Thoracic aorta (tissue), 2 donors: ENCODE data around the gene OSCAR. TPM values are rescaled to one million over a fixed set of nuclear protein-coding genes. Genes with fewer than 3 reads are reported as not detected.

ENCODE experiments used
- ATAC-seq: fragments of 150-250 bp; one replicate; pipeline ENCODE4 v1.8.0; 2017; ENCODE audit warnings: low read depth; ENCODE audit not compliant: insufficient number of reproducible peaks, low FRiP score
- DNase-seq: peaks from one replicate; pipeline ENCODE4 v3.0.0-alpha.2; 2020; ENCODE audit warnings: low spot score
- H3K27ac ChIP-seq, 2 donors: fragments of 200-600 bp; sonication (generic); 1 replicate in 1 of 2; 2 replicates in 1 of 2; pipeline ENCODE4 v1.5.1; 2016; ENCODE audit warnings: mild to moderate bottlenecking in 2 of 2, moderate library complexity in 2 of 2
- H3K27me3 ChIP-seq: fragments of 200-600 bp; sonication (generic); replicated peaks from 2 replicates; pipeline ENCODE4 v1.6.0; 2016; ENCODE audit warnings: mild to moderate bottlenecking; ENCODE audit not compliant: insufficient read depth
- H3K36me3 ChIP-seq: fragments of 200-600 bp; sonication (generic); one replicate; pipeline ENCODE4 v1.5.1; 2016
- H3K4me1 ChIP-seq, 2 donors: fragments of 200-600 bp; sonication (generic); 1 replicate in 1 of 2; 2 replicates in 1 of 2; pipeline versions ENCODE4 v1.5.1 to v1.6.0; 2016; ENCODE audit warnings: low read depth in 2 of 2, mild to moderate bottlenecking in 1 of 2; ENCODE audit not compliant: control insufficient read depth in 1 of 2
- H3K4me3 ChIP-seq: fragments of 200-600 bp; sonication (generic); 2 replicates; pipeline ENCODE4 v1.5.1; 2016; ENCODE audit warnings: mild to moderate bottlenecking
- H3K9me3 ChIP-seq: fragments of 200-600 bp; sonication (generic); 2 replicates; pipeline ENCODE4 v1.5.1; 2016
- total RNA-seq, 2 donors: library from RNA; depleted of rRNA; stranded (reverse); fragments of >200 nt; gene quantifications; one replicate each; pipeline versions ENCODE4 v1.1.0 to v1.2.3, GENCODE V29; 2016
- TF ChIP-seq, protein P1 (sequence below): fragments of 200-600 bp; sonication (generic); IDR thresholded peaks from one replicate; pipeline ENCODE4 v1.5.1; 2019; ENCODE audit warnings: antibody characterized with exemption

Gene OSCAR
- total RNA-seq, 2 donors from 2014 or later = 4.6 to 8.0 TPM

DNA sequence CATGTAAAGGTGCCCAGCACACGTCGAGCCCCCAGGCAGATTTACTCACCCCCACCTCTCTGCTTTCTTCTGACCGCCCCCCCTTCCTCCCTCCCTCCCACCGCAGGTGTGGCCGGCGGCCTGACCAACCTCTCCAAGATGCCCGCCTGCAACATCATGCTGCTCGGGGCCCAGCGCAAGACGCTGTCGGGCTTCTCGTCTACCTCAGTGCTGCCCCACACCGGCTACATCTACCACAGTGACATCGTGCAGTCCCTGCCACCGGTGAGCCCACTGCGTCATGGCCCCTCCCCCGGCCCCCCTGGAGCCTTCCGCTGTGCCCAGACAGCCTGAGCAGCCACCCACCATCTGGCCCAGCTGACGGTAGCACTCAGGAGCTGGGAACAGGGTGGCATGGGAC lies 23.8 kb upstream of the OSCAR start:
- H3K27me3 ChIP-seq = no peaks in the 10 kb centered on the region
- peaks cover 87% of the 10 kb centered on the region for H3K36me3 ChIP-seq
- no peaks in the 10 kb centered on the region for H3K9me3 ChIP-seq
- no peak for DNase-seq
- H3K4me3 ChIP-seq = no peak overlapping the region
- H3K4me1 ChIP-seq = no peaks in the 10 kb centered on the region
- no peak for ATAC-seq
- TF ChIP-seq, protein P1, sequence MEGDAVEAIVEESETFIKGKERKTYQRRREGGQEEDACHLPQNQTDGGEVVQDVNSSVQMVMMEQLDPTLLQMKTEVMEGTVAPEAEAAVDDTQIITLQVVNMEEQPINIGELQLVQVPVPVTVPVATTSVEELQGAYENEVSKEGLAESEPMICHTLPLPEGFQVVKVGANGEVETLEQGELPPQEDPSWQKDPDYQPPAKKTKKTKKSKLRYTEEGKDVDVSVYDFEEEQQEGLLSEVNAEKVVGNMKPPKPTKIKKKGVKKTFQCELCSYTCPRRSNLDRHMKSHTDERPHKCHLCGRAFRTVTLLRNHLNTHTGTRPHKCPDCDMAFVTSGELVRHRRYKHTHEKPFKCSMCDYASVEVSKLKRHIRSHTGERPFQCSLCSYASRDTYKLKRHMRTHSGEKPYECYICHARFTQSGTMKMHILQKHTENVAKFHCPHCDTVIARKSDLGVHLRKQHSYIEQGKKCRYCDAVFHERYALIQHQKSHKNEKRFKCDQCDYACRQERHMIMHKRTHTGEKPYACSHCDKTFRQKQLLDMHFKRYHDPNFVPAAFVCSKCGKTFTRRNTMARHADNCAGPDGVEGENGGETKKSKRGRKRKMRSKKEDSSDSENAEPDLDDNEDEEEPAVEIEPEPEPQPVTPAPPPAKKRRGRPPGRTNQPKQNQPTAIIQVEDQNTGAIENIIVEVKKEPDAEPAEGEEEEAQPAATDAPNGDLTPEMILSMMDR = no peak
- H3K27ac ChIP-seq = no peak overlapping the region

DNA sequence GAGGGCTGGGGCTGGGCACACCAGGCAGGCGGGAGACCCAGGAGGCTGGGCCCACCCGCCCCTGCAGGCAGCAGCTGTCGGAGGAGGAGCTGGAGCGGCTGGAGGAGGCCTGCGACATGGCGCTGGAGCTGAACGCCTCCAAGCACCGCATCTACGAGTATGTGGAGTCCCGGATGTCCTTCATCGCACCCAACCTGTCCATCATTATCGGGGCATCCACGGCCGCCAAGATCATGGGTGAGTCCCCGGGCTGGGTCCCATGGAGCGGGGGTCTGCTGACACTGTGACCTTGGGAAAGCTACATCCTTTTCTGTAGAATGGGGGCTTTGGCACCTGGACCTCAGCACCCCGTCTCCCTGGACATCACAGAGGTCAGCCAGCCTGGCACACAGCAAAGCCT lies 23.1 kb upstream of the OSCAR start:
- peaks cover 87% of the 10 kb centered on the region for H3K36me3 ChIP-seq
- H3K4me3 ChIP-seq = no peak overlapping the region
- no peak overlapping the region for H3K27ac ChIP-seq
- no peaks in the 10 kb centered on the region for H3K27me3 ChIP-seq
- DNase-seq (no peak), ATAC-seq (no peak)
- H3K9me3 ChIP-seq = no peaks in the 10 kb centered on the region
- TF ChIP-seq, protein P1 = no peak
- no peaks in the 10 kb centered on the region for H3K4me1 ChIP-seq

DNA sequence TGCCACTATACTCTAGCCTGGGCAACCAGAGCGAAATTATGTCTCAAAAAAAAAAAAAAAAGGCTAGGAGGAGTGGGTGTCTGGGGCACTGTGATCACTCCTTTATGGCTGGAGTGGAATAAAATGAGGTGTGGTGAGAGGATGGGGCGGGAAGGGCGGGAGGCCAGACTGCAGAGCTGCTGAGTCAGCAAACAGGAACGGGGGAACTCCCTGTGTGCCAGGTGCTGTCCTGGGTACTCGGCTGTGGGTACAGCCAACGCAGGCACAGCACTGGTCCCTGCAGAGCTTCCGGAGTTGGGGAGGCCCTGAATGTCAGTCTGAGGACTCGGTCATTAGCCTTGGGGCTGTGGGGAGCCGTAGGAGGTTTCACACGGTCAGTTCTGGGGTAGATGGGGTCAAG lies 20.7 kb upstream of the OSCAR start:
- Histone ChIP-seq H3K9me3 (no peaks in the 10 kb centered on the region), H3K36me3 (peaks cover 69% of the 10 kb centered on the region), H3K4me1 (peaks cover 4 to 11% of the 10 kb centered on the region in 2 donors), H3K27me3 (no peaks in the 10 kb centered on the region), H3K27ac (no peak overlapping the region), H3K4me3 (no peak overlapping the region)
- TF ChIP-seq, protein P1 = no peak
- DNase-seq = no peak
- no peak for ATAC-seq

DNA sequence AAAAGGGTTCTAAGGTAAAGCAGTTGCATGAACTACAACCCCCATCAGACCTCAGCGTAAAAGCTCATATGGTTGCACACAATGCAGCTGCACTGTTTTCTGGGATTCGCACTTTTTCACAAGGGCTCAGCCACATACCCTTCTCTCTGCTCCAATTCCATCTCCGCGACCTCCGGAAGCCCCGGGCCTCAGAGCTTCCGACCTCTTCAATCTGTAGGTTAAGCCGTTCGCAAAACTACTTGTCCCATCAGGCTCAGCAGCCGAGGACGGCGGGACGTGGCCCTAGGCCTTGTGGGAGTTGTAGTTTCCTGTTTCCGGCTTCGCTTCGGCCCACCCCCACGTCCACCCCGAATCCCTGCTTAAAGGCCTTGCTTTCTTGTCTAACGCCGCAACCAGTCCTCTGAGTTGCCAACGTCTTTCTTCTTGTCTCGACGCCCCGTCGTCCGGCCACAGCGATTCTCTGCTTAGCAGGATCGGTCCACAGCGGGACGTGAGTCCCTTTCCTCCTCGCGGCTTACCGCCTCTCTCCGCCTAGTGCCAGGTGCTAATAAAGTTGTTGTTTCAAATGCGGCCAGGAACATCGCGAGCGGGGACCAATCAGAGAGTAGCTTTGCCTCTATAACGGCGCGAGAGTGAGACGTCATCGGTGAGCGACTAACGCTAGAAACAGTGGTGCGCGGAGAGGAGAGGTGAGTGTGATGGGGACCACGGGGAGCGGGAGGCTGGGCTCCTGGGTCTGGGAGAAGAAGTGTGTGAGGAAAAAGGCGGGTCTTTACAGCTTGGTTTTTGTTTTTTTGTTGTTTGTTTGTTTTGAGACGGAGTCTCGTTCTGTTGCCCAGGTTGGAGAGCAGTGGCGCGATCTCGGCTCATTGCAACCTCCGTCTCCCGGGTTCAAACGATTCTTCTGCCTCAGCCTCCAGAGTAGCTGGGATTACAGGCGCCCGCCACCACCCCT lies 14.8 kb upstream of the OSCAR start, which contains the start of the genes PRPF31 and TFPT:
TSS of gene PRPF31 (plus strand) at position 646 of the 955 bp plus-strand sequence. CDS start 2,525 bp downstream, outside the sequence.
TSS of gene TFPT (minus strand) at position 549 of the 955 bp plus-strand sequence. CDS start at position 161, 388 bp downstream.
- Histone ChIP-seq H3K4me3 (peak within 1 kb of the TSS; percentile 78), H3K4me1 (peaks cover 18 to 29% of the 10 kb centered on the region in 2 donors), H3K27me3 (no peaks in the 10 kb centered on the region), H3K36me3 (peaks cover 26% of the 10 kb centered on the region), H3K9me3 (no peaks in the 10 kb centered on the region), H3K27ac (peak within 1 kb of the TSS; percentile 71 to 87)
- ATAC-seq (peak; percentile 94), DNase-seq (peak; percentile 97)
- TF ChIP-seq, protein P1 = no peak

DNA sequence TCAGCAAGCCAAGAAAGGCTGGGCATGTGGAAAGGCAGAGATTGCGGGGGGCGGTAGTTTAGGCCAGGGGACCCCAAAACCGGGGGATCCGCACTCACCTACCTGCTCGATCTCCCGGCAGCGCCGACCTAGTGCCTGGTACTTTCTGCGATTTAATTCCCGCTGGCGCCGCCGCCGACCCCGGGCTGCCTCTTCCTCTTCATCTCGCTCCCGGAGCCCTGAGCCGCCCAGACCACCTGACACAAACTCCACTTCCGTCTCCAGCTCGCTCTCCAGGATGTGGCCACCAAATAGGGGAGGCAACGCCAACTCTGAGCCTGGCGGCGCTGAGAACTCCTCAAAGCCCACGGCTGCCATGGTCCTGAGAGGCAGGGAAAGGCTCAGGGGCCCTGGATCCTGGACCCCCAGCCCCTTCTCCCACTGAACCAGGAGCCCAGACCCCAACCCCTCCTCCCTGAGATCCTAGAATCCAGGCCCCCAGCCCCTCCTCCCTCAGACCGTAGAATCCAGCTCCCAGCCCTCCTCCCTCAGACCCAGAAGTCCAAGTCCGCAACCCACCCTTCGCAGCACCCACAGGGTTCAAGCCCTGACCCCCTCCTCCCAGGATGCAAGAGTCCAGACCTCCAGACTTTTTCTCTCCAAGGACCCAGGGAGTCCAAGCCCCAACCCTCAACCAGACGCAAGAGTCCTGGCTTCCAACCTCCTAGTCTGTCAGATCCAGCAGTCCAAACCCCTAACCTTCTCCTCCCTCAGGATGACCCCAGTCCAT lies 13.9 kb upstream of the OSCAR start:
- peaks cover 25% of the 10 kb centered on the region for H3K36me3 ChIP-seq
- ATAC-seq = no peak
- TF ChIP-seq, protein P1 = no peak
- no peak for DNase-seq
- H3K27me3 ChIP-seq = no peaks in the 10 kb centered on the region
- H3K9me3 ChIP-seq = no peaks in the 10 kb centered on the region
- H3K4me1 ChIP-seq = peaks cover 18 to 29% of the 10 kb centered on the region in 2 donors
- H3K4me3 ChIP-seq = peak overlapping the region; percentile 78
- peak overlapping the region in 1 of 2 donors; percentile 71 for H3K27ac ChIP-seq
